ENCODE measurements around the gene PHPT1. TPM values are rescaled to one million over a fixed set of nuclear protein-coding genes. Genes with fewer than 3 reads are reported as not detected.
"Not testable (repeated sequence)": the region's sequence is repeated elsewhere in the genome, so short reads cannot be mapped to it uniquely, and the experiment has no call there.

PHPT1 gene
- total RNA-seq, 4 donors from 2014 or later, result 98.8 to 204 (median 152) TPM

DNA sequence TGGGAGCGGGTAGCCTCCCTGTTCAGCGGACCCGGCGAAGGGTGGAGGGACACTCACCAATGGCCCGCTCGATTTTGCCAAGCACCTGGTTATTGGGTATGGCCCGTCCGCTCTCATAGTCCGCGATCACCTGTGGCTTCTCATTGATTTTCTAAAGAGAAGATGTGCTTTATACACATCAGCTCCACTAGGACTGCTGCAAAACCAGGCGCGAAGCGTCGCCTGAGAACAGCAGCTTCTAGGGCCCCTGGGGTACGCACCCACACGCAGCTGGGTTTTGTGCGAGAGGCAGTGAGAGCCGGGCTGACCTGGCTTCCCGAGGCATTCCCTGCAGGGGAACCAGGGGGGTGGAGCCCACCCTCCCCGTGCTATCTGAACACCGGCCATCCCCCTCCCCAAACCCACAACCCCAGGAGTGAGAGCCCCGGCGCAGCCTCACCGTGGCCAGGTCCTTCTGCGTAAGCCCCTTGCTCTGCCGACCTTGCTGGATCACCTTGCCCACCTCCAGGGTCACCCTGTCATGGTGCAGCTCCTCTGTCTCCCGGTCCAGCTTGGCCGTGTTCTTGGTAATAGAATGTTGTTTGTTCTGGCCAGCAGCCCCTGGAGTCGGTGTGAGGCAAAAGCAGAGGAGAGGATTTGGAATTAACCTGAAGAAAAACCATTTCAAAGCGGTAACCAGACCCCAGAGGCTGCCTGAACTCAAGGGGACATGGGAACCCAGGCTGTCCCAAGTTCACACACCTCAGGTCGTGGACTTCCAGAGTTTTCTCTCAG, 13.8 kb downstream of the PHPT1 start:
- H3K4me1 ChIP-seq, result peaks cover 29 to 31% of the 10 kb centered on the region in 2 donors
- H3K4me3 ChIP-seq, result no peak overlapping the region
- no peak overlapping the region for H3K27ac ChIP-seq
- H3K27me3 ChIP-seq, result no peaks in the 10 kb centered on the region
- in situ Hi-C loops (cut with MboI; ENCODE audit: low sequenced_read_pairs in 4 of 4) (no loop called here), intact Hi-C loops (cut with DNase I; ENCODE audit: low total_unique reads) (no loop called here)
- TF ChIP-seq CTCF (IDR thresholded peaks at IDR 0.05 in 4 of 5, conservative IDR thresholded peaks at IDR 0.05 in 1 of 5), result no peak
- TF ChIP-seq POLR2A (IDR thresholded peaks at IDR 0.05), result no peak
- ATAC-seq (no peak), DNase-seq (no peak)
- H3K36me3 ChIP-seq, result peaks cover 0 to 31% of the 10 kb centered on the region in 2 donors
- H3K9me3 ChIP-seq, result no peaks in the 10 kb centered on the region

DNA sequence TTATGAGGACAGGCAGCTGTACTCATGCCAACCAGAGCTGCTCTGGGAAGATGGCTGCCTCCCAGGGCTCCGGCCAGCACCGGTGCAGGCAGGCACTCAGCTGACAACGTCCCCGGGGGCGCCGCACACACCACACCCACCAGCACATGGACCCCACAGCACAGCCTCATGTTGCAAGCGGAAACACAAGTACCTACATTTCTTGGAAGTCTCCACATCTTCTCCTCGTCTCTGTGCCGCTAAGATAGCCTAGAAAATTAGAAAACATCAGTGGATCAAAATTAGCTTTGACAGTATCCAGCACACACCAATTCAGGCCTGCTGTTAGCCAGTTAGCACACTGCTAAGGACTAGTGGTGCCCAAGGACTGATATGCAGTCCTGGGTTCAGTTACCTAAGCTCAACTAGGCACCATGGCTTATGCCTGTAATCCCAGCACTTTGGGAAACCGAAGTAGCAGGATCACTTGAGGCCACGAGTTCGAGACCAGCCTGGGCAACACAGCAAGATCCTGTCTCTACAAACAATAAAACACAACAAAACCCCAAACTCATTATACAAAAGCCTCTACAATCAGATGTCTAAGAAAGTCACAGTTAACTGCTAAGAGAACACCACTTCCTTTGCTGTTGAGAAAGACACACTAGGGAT, 14.5 kb downstream of the PHPT1 start:
- Histone ChIP-seq H3K36me3 (peaks cover 0 to 31% of the 10 kb centered on the region in 2 donors), H3K4me1 (peaks cover 27 to 29% of the 10 kb centered on the region in 2 donors), H3K4me3 (no peak overlapping the region), H3K9me3 (no peaks in the 10 kb centered on the region), H3K27me3 (no peaks in the 10 kb centered on the region), H3K27ac (no peak overlapping the region)
- DNase-seq (no peak), ATAC-seq (no peak)
- intact Hi-C loops (cut with DNase I; ENCODE audit: low total_unique reads), result no loop called here
- in situ Hi-C loops (cut with MboI; ENCODE audit: low sequenced_read_pairs in 4 of 4), result no loop called here
- TF ChIP-seq POLR2A (IDR thresholded peaks at IDR 0.05) (no peak), CTCF (IDR thresholded peaks at IDR 0.05 in 4 of 5, conservative IDR thresholded peaks at IDR 0.05 in 1 of 5) (no peak)

DNA sequence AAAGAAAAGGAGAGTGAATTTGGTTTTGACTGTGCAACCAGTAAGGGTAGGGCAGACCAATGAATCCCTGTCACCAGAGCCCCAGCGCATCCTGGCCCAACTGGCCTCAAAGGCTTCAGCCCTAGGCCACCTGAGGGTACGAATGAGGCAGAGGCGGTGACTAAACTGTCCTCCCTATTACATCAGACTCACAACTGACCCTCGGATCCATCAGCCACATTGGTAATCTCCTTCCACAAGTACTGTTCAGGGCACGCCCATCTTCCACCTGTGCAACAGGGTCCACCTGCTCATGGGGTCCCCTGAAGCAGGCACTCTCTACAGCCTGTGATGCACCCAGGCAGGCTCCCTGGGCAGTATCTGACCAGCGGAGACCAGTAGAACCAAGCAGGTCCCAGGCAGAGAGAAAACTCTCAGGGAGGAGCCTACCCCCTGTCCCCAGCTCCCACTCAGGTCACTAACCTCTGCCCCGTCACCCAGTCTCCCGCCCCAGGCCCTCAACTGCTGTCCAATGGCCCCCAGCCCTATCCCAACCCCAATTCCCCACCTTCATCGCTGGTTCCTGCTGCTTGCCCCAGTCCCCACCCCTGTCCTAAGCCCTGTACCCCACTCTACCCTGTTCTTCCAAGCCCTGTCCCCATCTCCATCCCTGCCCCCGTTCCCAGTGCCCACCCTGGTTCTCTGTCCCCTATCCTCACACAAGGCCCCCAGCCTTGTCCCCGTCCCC, 16.0 kb downstream of the PHPT1 start:
- Histone ChIP-seq H3K9me3 (no peaks in the 10 kb centered on the region), H3K36me3 (peaks cover 0 to 31% of the 10 kb centered on the region in 2 donors), H3K27ac (peak overlapping the region; percentile 88 to 100 (median 97)), H3K4me1 (peaks cover 21 to 27% of the 10 kb centered on the region in 2 donors), H3K27me3 (no peaks in the 10 kb centered on the region), H3K4me3 (peak overlapping the region; percentile 87 to 100 (median 94))
- DNase-seq, result no peak
- TF ChIP-seq POLR2A (IDR thresholded peaks at IDR 0.05) (no peak), CTCF (IDR thresholded peaks at IDR 0.05 in 4 of 5, conservative IDR thresholded peaks at IDR 0.05 in 1 of 5) (no peak)
- intact Hi-C loops (cut with DNase I; ENCODE audit: low total_unique reads), result loop anchor here (5.0 kb wide), 1 partner anchor 73 kb away; the partner anchor contains the start of gene TMEM141
- in situ Hi-C loops (cut with MboI; ENCODE audit: low sequenced_read_pairs in 4 of 4), result no loop called here
- ATAC-seq, result no peak

DNA sequence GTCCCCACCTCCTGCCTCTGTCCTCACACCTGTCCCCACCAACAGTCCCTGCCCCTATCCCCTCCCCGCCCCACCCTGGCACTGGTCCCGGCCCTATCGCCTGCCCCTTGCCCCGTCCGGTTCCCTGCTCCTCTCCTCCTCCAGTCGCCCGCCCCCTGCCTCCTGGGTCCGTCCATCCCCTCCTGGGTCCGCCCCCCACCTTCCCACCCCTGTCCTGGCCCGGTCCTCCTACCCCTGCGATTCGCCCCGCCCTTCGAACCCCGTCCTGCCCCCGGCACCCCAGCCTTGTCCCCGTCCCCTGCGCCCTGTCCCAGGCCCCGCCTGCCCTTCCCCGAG, 16.5 kb downstream of the PHPT1 start:
- DNase-seq (no peak), ATAC-seq (peak; percentile 4 to 31)
- peak overlapping the region; percentile 88 to 100 (median 97) for H3K27ac ChIP-seq
- no peaks in the 10 kb centered on the region for H3K27me3 ChIP-seq
- TF ChIP-seq POLR2A (IDR thresholded peaks at IDR 0.05), result no peak
- no peak for TF ChIP-seq CTCF (IDR thresholded peaks at IDR 0.05 in 4 of 5, conservative IDR thresholded peaks at IDR 0.05 in 1 of 5)
- in situ Hi-C loops (cut with MboI; ENCODE audit: low sequenced_read_pairs in 4 of 4) (no loop called here), intact Hi-C loops (cut with DNase I; ENCODE audit: low total_unique reads) (loop anchor here (1.0 to 5.0 kb wide), 3 partner anchors 16 to 73 kb away; partner anchors contain the start of genes PHPT1, TMEM141 and TRAF2)
- H3K4me3 ChIP-seq, result peak overlapping the region; percentile 87 to 100 (median 94)
- peaks cover 0 to 28% of the 10 kb centered on the region in 2 donors for H3K36me3 ChIP-seq
- H3K9me3 ChIP-seq, result no peaks in the 10 kb centered on the region
- H3K4me1 ChIP-seq, result peaks cover 21 to 27% of the 10 kb centered on the region in 2 donors

DNA sequence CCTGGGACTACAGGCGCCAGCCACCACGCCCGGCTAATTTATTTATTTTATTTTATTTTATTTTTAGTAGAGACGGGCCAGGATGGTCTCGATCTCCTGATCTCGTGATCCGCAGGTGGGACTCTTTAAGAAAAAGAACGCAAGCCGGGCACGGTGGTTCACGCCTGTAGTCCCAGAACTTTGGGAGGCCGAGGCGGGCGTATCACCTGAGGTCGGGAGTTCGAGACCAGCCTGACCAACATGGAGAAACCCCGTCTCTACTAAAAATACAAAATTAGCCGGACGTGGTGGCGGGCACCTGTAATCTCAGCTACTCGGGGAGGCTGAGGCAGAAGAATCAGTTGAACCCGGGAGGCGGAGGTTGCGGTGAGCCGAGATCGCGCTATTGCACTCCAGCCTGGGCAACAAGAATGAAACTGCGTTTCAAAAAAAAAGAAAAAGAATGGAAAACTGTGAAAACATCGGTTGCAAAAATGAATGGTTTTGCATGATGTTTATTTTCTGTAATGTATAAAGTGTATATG, 17.8 kb downstream of the PHPT1 start:
- H3K9me3 ChIP-seq; DNase-seq; in situ Hi-C loops (cut with MboI; ENCODE audit: low sequenced_read_pairs in 4 of 4); H3K27me3 ChIP-seq; ATAC-seq: not testable (repeated sequence)
- Histone ChIP-seq H3K4me3 (peak overlapping the region; percentile 62 to 100 (median 94)), H3K4me1 (peaks cover 21 to 27% of the 10 kb centered on the region in 2 donors), H3K27ac (peak overlapping the region; percentile 73 to 98 (median 84)), H3K36me3 (peaks cover 0 to 25% of the 10 kb centered on the region in 2 donors)
- intact Hi-C loops (cut with DNase I; ENCODE audit: low total_unique reads), result loop anchor here (1.0 to 5.0 kb wide), 3 partner anchors 18 to 75 kb away; partner anchors contain the start of genes PHPT1, TMEM141 and TRAF2

All from gastrocnemius medialis (tissue), 4 donors.